ENCODE measurements around the gene CDH8.
"Not testable (repeated sequence)": the region's sequence is repeated elsewhere in the genome, so short reads cannot be mapped to it uniquely, and the experiment has no call there.

Gene CDH8

GRCh38 chr16:61763013-61763412 is 273.2 kb downstream of the CDH8 start:
- no peak for DNase-seq

- no peak for DNase-seq
Observed at GRCh38 chr16:61730997-61731396, 305.2 kb downstream of the CDH8 start.

GRCh38 chr16:61726701-61727100 is 309.5 kb downstream of the CDH8 start:
- no peak for DNase-seq

GRCh38 chr16:61726125-61726524 is 310.1 kb downstream of the CDH8 start:
- DNase-seq, result no peak

GRCh38 chr16:61721544-61721943 is 314.7 kb downstream of the CDH8 start:
- no peak for DNase-seq

GRCh38 chr16:61715393-61715792 is 320.8 kb downstream of the CDH8 start:
- no peak for DNase-seq

- DNase-seq, result no peak
Observed at GRCh38 chr16:61713787-61714186, 322.5 kb downstream of the CDH8 start.

- DNase-seq, result not testable (repeated sequence)
Observed at GRCh38 chr16:61699640-61700039, 336.6 kb downstream of the CDH8 start.

- no peak for DNase-seq
Observed at GRCh38 chr16:61684541-61684940, 351.7 kb downstream of the CDH8 start.

- DNase-seq, result no peak
Observed at GRCh38 chr16:61681673-61682072, 354.6 kb downstream of the CDH8 start.

GRCh38 chr16:61681124-61681523 is 355.1 kb downstream of the CDH8 start:
- no peak for DNase-seq

GRCh38 chr16:61678182-61678581 is 358.1 kb downstream of the CDH8 start:
- no peak for DNase-seq

GRCh38 chr16:61677776-61678175 is 358.5 kb downstream of the CDH8 start:
- no peak for DNase-seq

GRCh38 chr16:61676740-61677139 is 359.5 kb downstream of the CDH8 start:
- no peak for DNase-seq

GRCh38 chr16:61671161-61671560 is 365.1 kb downstream of the CDH8 start:
- DNase-seq, result no peak

- no peak for DNase-seq
Observed at GRCh38 chr16:61665512-61665911, 370.7 kb downstream of the CDH8 start.

- no peak for DNase-seq
Observed at GRCh38 chr16:61659936-61660335, 376.3 kb downstream of the CDH8 start.

- DNase-seq, result no peak
Observed at GRCh38 chr16:61654962-61655361, 381.3 kb downstream of the CDH8 start.

- no peak for DNase-seq
Observed at GRCh38 chr16:61653544-61653943, 382.7 kb downstream of the CDH8 start.

- no peak for DNase-seq
Observed at GRCh38 chr16:61645561-61645960, 390.7 kb downstream of the CDH8 start.

- no peak for DNase-seq
Observed at GRCh38 chr16:61644736-61645135, 391.5 kb downstream of the CDH8 start.

GRCh38 chr16:61617219-61617783 is 418.9 kb downstream of the CDH8 start:
- no peak for DNase-seq

GRCh38 chr16:61616088-61616487 is 420.1 kb downstream of the CDH8 start:
- no peak for DNase-seq

GRCh38 chr16:61611847-61612491 is 424.3 kb downstream of the CDH8 start:
- no peak for DNase-seq

GRCh38 chr16:61606581-61606980 is 429.7 kb downstream of the CDH8 start:
- DNase-seq, result no peak
